HepG2 (cell line): ENCODE data around the gene GUCY1A1. TPM values are rescaled to one million over a fixed set of nuclear protein-coding genes. Genes with fewer than 3 reads are reported as not detected.

ENCODE experiments used
- ATAC-seq: fragments of 200-7000 bp; cut with Tn5 transposase; 3 replicates; pipeline ENCODE4 v1.9.1; 2020; ENCODE audit warnings: mild to moderate bottlenecking, moderate library complexity
- BruUV-seq: library from RNA; stranded (reverse); fragments of 400-500 nt; replicated peaks from 2 replicates; lab custom pipeline; 2021; lab: Mats Ljungman, UMichigan
- CTCF ChIA-PET: fragments of 300-600 bp; formaldehyde crosslinking; extraction: SDS; loops from one replicate; lab custom pipeline; 2021; ENCODE audit warnings: low total read pairs, inconsistent platforms, low intra/inter-chr PET ratio; lab: Yijun Ruan, JAX
- POLR2A ChIA-PET: fragments of 350-600 bp; sonication (Branson Sonifier 250); formaldehyde crosslinking; loops from one replicate; lab custom pipeline; 2020; ENCODE audit warnings: antibody characterized with exemption, inconsistent platforms; lab: Yijun Ruan, JAX
- DNase-seq: peaks from one replicate; pipeline ENCODE4 v3.0.0-alpha.2; 2015; ENCODE audit warnings: low spot score
- FAIRE-seq: peaks from 3 replicates; lab custom pipeline; 2011; peaks lifted over from hg19 to GRCh38; lab: Jason Lieb, UNC
- H2AFZ ChIP-seq: one replicate; pipeline ENCODE4 v1.6.1; 2011; ENCODE audit warnings: low read length, inconsistent platforms
- H3K27ac ChIP-seq: fragments of 300-600 bp; 3 replicates; pipeline ENCODE4 v1.8.0; 2011; ENCODE audit warnings: mixed run types, mild to moderate bottlenecking, mixed read lengths, low read length, inconsistent platforms; ENCODE audit not compliant: insufficient read depth; ENCODE audit errors: extremely low read length
- H3K27me3 ChIP-seq, 2 experiments: fragments of 200-600 bp in 1 of 2; 2 replicates in 1 of 2; 3 replicates in 1 of 2; pipeline versions ENCODE4 v1.6.0 to v1.8.0; 2011; ENCODE audit warnings: low read length in 2 of 2, mild to moderate bottlenecking in 2 of 2, moderate library complexity in 2 of 2, inconsistent platforms in 1 of 2; ENCODE audit not compliant: insufficient read depth in 2 of 2, control insufficient read depth in 1 of 2
- H3K36me3 ChIP-seq, 2 experiments: fragments of 200-600 bp in 1 of 2; replicated peaks in 1 of 2; 2 replicates in 1 of 2; 3 replicates in 1 of 2; pipeline versions ENCODE4 v1.5.1 to v1.8.0; 2011; ENCODE audit warnings: low read length in 2 of 2, inconsistent platforms in 1 of 2; ENCODE audit not compliant: insufficient read depth in 2 of 2, control insufficient read depth in 1 of 2
- H3K4me1 ChIP-seq: 2 replicates; pipeline ENCODE4 v1.5.1; 2012; ENCODE audit warnings: low read length, inconsistent platforms; ENCODE audit not compliant: insufficient read depth
- H3K4me2 ChIP-seq: 2 replicates; pipeline ENCODE4 v1.6.0; 2011; ENCODE audit warnings: low read depth, low read length, inconsistent platforms
- H3K4me3 ChIP-seq, 3 experiments: fragments of 200-600 bp in 1 of 3; sonication (generic), shearing (Covaris generic) in 1 of 3; replicated peaks in 1 of 3; 2 replicates each; pipeline ENCODE4 v1.5.1; 2011 to 2016; ENCODE audit warnings: low read length in 3 of 3, inconsistent platforms in 2 of 3, low read depth in 2 of 3, mild to moderate bottlenecking in 2 of 3, control low read depth in 1 of 3, mixed read lengths in 1 of 3; ENCODE audit not compliant: insufficient read depth in 1 of 3
- H3K79me2 ChIP-seq: one replicate; pipeline ENCODE4 v1.6.1; 2011; ENCODE audit warnings: low read length, inconsistent platforms; ENCODE audit not compliant: insufficient read depth
- H3K9ac ChIP-seq: 2 replicates; pipeline ENCODE4 v1.6.0; 2011; ENCODE audit warnings: mild to moderate bottlenecking, low read depth, low read length, inconsistent platforms; ENCODE audit not compliant: insufficient read depth
- H3K9me3 ChIP-seq: 2 replicates; pipeline ENCODE4 v1.5.1; 2012; ENCODE audit warnings: mild to moderate bottlenecking, low read length
- H4K20me1 ChIP-seq: 2 replicates; pipeline ENCODE4 v1.6.0; 2011; ENCODE audit warnings: inconsistent platforms, mild to moderate bottlenecking, low read length, moderate library complexity; ENCODE audit not compliant: insufficient read depth
- FOXO1 ChIP-seq: sonication (generic); formaldehyde crosslinking; IDR thresholded peaks from 2 replicates; pipeline ENCODE4 v1.4.0; 2020; ENCODE audit warnings: missing genetic modification reagents
- GFI1 ChIP-seq: sonication (generic); formaldehyde crosslinking; IDR thresholded peaks from 2 replicates; pipeline ENCODE4 v1.5.0; 2020; ENCODE audit warnings: missing genetic modification reagents, mild to moderate bottlenecking, borderline replicate concordance
- NFYC ChIP-seq: IDR thresholded peaks from 2 replicates; pipeline ENCODE4 v1.6.1; 2016; ENCODE audit warnings: missing genetic modification reagents, missing compliant biosample characterization
- NR2F1 ChIP-seq, 2 experiments: fragments of 450-650 bp in 1 of 2; formaldehyde crosslinking in 1 of 2; IDR thresholded peaks; 2 replicates each; pipeline versions ENCODE4 v1.5.0 to v1.6.1; 2016 to 2020; ENCODE audit warnings: mild to moderate bottlenecking in 1 of 2, missing compliant biosample characterization in 1 of 2, missing genetic modification reagents in 1 of 2, moderate library complexity in 1 of 2
- ONECUT2 ChIP-seq: sonication (generic); formaldehyde crosslinking; IDR thresholded peaks from 2 replicates; pipeline ENCODE4 v1.4.0; 2020; ENCODE audit warnings: missing genetic modification reagents
- SP4 ChIP-seq: sonication (generic); formaldehyde crosslinking; IDR thresholded peaks from 2 replicates; pipeline ENCODE4 v1.8.1; 2023; ENCODE audit warnings: mild to moderate bottlenecking, missing genetic modification reagents
- TBL1XR1 ChIP-seq: fragments of 150-350 bp; IDR thresholded peaks from 2 replicates; pipeline ENCODE4 v1.6.1; 2014; ENCODE audit warnings: borderline replicate concordance, low read length; ENCODE audit not compliant: partially characterized antibody
- TRIM22 ChIP-seq: fragments of 450-650 bp; IDR thresholded peaks from 2 replicates; pipeline ENCODE4 v1.6.1; 2017
- ZNF20 ChIP-seq: sonication (generic); formaldehyde crosslinking; IDR thresholded peaks from 2 replicates; pipeline ENCODE4 v1.4.0; 2020; ENCODE audit warnings: mild to moderate bottlenecking, moderate library complexity, missing genetic modification reagents
- ZNF207 ChIP-seq: fragments of 450-650 bp; IDR thresholded peaks from 2 replicates; pipeline ENCODE4 v1.6.1; 2016; ENCODE audit warnings: antibody characterized with exemption, borderline replicate concordance
- ZNF512 ChIP-seq: sonication (generic); formaldehyde crosslinking; IDR thresholded peaks from 2 replicates; pipeline ENCODE4 v1.4.0; 2020; ENCODE audit warnings: mild to moderate bottlenecking, missing genetic modification reagents
- ZNF550 ChIP-seq: sonication (generic); formaldehyde crosslinking; IDR thresholded peaks from 2 replicates; pipeline ENCODE4 v1.4.0; 2020; ENCODE audit warnings: mild to moderate bottlenecking, missing genetic modification reagents, borderline replicate concordance
- ZNF564 ChIP-seq: sonication (generic); formaldehyde crosslinking; IDR thresholded peaks from 2 replicates; pipeline ENCODE4 v1.8.1; 2023; ENCODE audit warnings: mild to moderate bottlenecking, missing genetic modification reagents
- ZNF710 ChIP-seq: sonication (generic); formaldehyde crosslinking; IDR thresholded peaks from 2 replicates; pipeline ENCODE4 v1.5.0; 2020; ENCODE audit warnings: mild to moderate bottlenecking, missing genetic modification reagents, borderline replicate concordance
- ZNF724P ChIP-seq: sonication (generic); formaldehyde crosslinking; IDR thresholded peaks from 2 replicates; pipeline ENCODE4 v1.8.0; 2022; ENCODE audit warnings: missing genetic modification reagents, borderline replicate concordance
- ZNF792 ChIP-seq: IDR thresholded peaks from 2 replicates; pipeline ENCODE4 v1.6.1; 2016
- WGBS: methylation state at CpG from one replicate; pipeline ENCODE4 v1.1.6; 2017; ENCODE audit warnings: low lambda C conversion rate; 5-methylcytosine and 5-hydroxymethylcytosine counted together
- in situ Hi-C: cut with HindIII; loops from 2 replicates; pipeline ENCODE4 v1.10.0; 2017; ENCODE audit warnings: low pct_unique_long_range_greater_than_20kb; ENCODE audit not compliant: extremely low pct_ligation_motif_present
- intact Hi-C: fragments of 100-400 bp; cut with micrococcal nuclease; formaldehyde crosslinking; loops from one replicate; pipeline ENCODE4 v1.10.0; 2022; ENCODE audit not compliant: unreplicated experiment
- polyA plus RNA-seq, 8 experiments: library from polyadenylated mRNA; depleted of rRNA in 3 of 8; stranded (reverse) in 7 of 8; unstranded in 1 of 8; fragments of >200 nt; fragmentation: Illumina TruSeq in 4 of 8; extraction: Trizol in 4 of 8; gene quantifications; 2 replicates each; pipeline versions ENCODE4 v1.2.1 to v1.2.3, GENCODE V29; 2011 to 2016; ENCODE audit warnings: low read depth in 4 of 8, missing spikeins in 1 of 8, mixed read lengths in 1 of 8; ENCODE audit not compliant: insufficient read depth in 1 of 8
- total RNA-seq, 5 experiments: library from RNA; depleted of rRNA; stranded (reverse); fragments of >200 nt; fragmentation: Illumina TruSeq; extraction: Trizol; gene quantifications; 2 replicates each; pipeline ENCODE4 v1.2.3, GENCODE V29; 2016; ENCODE audit warnings: low read depth in 1 of 5

Gene GUCY1A1
- total and polyA plus RNA-seq, 2 of the 13 experiments (the other 11 are each of a cell fraction or from before 2014, with no cell fraction given): not detected

GRCh38 chr4:155749041-155749440 lies 82.4 kb downstream of the GUCY1A1 start (continued):
- TF ChIP-seq TBL1XR1: no peak
- no peak for TF ChIP-seq ONECUT2 (CRISPR knock-in tag)
- no peak for TF ChIP-seq ZNF20
- TF ChIP-seq NFYC (CRISPR knock-in tag): no peak
- TF ChIP-seq SP4: no peak
- no peak for TF ChIP-seq ZNF550 (CRISPR knock-in tag)
- TF ChIP-seq NR2F1 (CRISPR knock-in tag; IDR thresholded peaks at IDR 0.05): no peak

GRCh38 chr4:155751569-155751968 lies 84.9 kb downstream of the GUCY1A1 start:
- no peaks in the 10 kb centered on the region for H3K9me3 ChIP-seq
- intact Hi-C loops: no loop called here
- no peaks in the 10 kb centered on the region; a peak in 1 of 5 replicates for H3K27me3 ChIP-seq
- H3K79me2 ChIP-seq: no peaks in the 10 kb centered on the region
- H3K4me1 ChIP-seq: no peaks in the 10 kb centered on the region
- DNase-seq: no peak
- no peaks in the 10 kb centered on the region for H4K20me1 ChIP-seq
- FAIRE-seq: no peak
- H3K4me2 ChIP-seq: no peak overlapping the region
- H3K27ac ChIP-seq: no peak overlapping the region
- no peak for ATAC-seq
- BruUV-seq: no TSS peak
- in situ Hi-C loops: no loop called here
- H3K4me3 ChIP-seq: no peak overlapping the region
- no peak overlapping the region for H3K9ac ChIP-seq
- 3% methylated on average over 5 of the region's 5 CpGs for WGBS
- CTCF ChIA-PET: no interaction called here
- no peak overlapping the region for H2AFZ ChIP-seq
- POLR2A ChIA-PET: no interaction called here
- H3K36me3 ChIP-seq: no peaks in the 10 kb centered on the region
- TF ChIP-seq ZNF792: no peak
- TF ChIP-seq FOXO1 (CRISPR knock-in tag): no peak
- TF ChIP-seq GFI1 (CRISPR knock-in tag): no peak
- no peak for TF ChIP-seq ZNF207
- no peak for TF ChIP-seq ZNF710
- TF ChIP-seq TRIM22: no peak
- no peak for TF ChIP-seq ZNF564 (CRISPR knock-in tag)
- TF ChIP-seq ZNF724P (CRISPR knock-in tag): no peak
- TF ChIP-seq ZNF512 (CRISPR knock-in tag): no peak
